Glomerular visceral epithelial cell (primary cell): ENCODE data around the gene MYO1B.

Experiments
- DNase-seq: peaks from one replicate; pipeline ENCODE4 v3.0.0-alpha.2; 2016; ENCODE audit errors: extremely low spot score

The MYO1B gene

GRCh38 chr2:191459158-191459557, 214.0 kb downstream of the MYO1B start:
- no peak for DNase-seq

GRCh38 chr2:191462370-191462769, 217.2 kb downstream of the MYO1B start:
- DNase-seq, result no peak

- no peak for DNase-seq
Measured at GRCh38 chr2:191463790-191464189, 218.6 kb downstream of the MYO1B start.

GRCh38 chr2:191465766-191466420, 220.7 kb downstream of the MYO1B start:
- no peak for DNase-seq

- no peak for DNase-seq
Measured at GRCh38 chr2:191467113-191467512, 221.9 kb downstream of the MYO1B start.

GRCh38 chr2:191470306-191470705, 225.1 kb downstream of the MYO1B start:
- no peak for DNase-seq

GRCh38 chr2:191474464-191474863, 229.3 kb downstream of the MYO1B start:
- no peak for DNase-seq
